ENCODE results near the gene PLA2G6.
"Not testable (repeated sequence)": the region's sequence is repeated elsewhere in the genome, so short reads cannot be mapped to it uniquely, and the experiment has no call there.

Gene PLA2G6

DNA sequence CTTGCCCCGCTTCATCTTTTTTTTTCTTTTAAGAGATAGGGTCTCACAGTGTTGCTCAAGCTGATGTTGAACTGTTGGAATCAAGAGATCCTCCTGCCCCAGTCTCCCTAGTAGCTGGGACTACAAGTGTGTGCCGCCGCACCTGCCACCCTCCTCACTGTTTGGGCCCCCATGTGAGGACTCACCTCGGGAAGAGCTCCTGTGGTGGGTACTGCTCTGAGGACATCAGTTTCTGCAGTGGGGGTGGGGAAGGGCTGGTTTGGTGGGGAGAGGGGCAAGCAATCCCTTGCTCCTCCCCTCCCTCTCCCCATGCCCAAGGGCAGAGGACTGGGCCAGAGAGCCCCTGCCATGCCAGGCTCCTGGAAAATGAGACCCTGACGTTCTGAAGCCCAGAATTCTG, 96.1 kb downstream of the PLA2G6 start:
- DNase-seq (ENCODE audit: low read depth, low spot score): no peak

DNA sequence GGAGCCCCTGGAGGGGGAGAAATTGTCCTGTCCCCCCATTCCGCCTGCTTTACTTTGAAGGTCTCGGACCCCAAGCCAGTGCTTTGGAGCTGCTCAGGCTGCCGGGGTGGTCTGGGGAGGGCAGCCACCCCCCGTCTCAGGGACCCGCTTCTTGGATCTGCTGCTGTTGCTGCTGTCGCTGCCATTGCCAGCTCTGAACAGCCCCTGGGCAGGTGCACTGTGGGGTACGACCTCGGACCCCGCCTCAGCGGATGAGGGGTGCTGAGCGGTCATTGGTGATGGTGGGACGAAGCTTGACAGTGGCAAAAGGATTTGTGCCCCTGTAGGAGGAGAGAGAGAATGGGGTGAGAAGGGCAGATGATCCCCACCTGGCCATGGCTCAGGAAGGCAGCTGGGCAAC, 96.6 kb downstream of the PLA2G6 start:
- no peak for DNase-seq (ENCODE audit: low read depth, low spot score)

DNA sequence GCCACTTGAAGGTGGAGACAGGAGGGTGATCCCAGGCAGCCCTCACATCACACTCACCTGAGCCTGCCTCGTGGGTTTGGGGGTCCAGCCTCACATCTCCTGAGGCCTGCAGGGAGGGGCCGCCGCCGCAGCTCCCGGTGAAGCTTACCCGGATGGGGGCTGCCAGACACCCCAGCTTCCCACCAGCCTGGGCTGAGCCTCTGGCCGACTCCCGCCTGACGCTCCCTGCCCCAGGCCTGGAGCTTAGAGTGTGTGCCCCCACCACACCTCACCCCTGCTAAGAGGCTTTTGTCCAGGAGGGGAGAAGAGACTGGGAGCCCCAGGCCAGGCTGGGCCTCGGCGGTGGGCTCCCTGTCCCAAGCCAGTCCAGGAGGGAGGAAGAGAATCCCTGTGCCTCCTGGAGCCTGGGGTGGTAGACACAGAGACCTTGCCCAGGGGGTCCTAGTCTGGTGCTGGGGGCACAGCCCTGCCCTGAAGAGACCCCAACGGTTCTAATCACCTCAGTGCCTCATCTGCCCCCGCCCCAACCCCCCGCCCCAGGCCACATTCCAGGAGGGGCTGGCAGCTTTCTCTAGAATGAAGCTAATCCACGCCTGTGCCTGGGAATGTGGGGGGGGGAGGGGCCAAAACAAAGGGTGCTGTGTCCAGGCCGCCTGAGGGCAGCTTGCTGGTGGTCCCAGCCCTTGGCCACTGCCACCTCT, 97.5 kb downstream of the PLA2G6 start, which contains the start of gene SLC16A8:
TSS of gene SLC16A8 (minus strand) at position 254 of the 701 bp plus-strand sequence. CDS start 1,311 bp downstream, outside the sequence.
- DNase-seq (ENCODE audit: low read depth, low spot score): no peak

DNA sequence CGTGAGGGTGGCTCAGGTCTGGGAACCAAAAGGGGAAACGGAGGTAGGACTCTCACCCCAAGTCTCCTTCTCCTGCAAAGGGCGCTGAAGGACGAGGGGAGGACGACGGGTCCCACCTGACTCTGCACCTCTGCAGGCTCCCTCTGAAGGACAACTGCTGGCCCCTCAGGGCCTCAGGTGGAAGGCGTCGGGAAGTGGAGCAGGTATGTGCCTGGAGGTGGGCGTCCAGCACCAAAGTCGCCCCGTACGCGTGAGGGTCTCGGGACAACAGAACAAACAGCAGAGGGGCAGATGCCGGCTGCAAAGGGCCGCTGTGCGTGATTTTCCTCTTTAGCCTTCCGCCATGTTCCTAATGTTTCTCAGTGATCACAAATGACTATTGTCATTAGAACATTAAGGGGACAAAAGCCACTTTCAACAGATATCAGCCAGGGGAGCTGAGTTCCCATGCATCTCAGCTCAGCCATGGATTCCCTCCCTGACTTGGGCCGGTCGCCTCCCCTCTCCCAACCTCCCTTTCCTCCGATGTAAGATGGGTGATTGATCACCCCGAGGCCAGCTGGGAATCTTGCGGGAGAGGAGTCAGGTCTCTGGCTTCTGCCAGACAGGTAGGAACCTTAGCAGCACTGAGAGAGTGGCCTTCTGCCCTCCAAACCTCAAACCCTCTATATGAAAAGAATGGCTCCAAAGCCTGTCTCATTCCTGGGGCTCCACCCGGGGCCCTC, 98.5 kb downstream of the PLA2G6 start:
- no peak for DNase-seq (ENCODE audit: low read depth, low spot score)

DNA sequence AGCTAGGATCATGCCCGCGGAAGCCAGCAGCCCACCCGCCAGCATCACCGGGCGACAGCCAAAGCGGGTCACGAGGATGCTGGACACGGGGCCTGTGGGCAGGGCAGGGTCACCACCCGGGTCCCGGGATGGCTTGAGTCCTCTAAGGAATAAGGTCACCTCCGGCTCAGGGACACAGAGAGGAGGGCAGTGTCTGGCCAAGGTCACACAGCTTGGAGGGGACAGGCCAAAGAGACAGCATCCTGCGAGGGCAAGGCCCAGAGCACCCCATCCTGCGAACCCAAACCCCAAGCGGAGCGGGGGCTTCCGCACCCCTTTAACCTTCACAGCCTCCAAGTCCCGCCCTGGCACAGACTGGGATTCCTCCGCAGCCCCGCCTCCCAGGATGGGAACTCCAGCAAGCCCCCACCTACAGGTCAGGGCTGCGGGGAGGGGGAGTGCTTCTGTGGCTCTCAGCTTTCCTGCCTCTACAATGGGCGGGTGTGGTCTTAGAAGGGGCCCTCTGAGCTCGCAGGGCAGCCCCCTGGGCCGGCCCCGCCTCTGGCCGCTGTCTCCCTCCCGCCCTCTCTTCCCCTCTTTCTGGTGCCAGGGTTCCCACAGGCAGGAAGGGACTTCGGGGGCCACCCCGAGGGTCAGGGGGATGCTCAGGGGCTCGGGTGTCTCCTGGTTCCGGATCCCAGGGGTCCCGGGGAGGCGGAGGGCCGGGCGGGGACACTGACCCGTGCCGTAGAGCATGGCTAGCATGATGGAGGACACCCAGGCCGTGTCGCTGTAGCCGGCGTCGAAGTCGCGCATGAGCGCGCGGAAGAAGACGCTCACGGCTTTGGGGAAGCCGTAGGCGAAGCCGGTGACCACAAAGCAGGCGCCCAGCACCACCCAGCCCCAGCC, 99.4 kb downstream of the PLA2G6 start:
- no peak for DNase-seq (ENCODE audit: low read depth, low spot score)

DNA sequence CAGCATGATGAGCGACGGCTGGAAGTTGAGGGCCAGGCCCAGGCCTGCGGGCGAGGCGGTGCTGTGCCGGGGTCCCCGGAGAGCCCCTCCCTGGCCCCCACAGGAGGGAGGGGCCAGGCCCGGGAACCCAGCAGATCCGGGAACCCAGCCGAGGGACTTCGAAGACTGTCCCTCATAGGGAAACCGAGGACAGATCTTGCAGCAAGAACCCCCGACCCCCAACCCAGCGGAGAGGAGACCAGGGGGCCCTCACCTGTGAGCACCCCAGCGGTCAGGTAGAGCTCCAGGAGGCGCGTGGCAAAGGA, 100.0 kb downstream of the PLA2G6 start:
- DNase-seq (ENCODE audit: low read depth, low spot score): no peak

DNA sequence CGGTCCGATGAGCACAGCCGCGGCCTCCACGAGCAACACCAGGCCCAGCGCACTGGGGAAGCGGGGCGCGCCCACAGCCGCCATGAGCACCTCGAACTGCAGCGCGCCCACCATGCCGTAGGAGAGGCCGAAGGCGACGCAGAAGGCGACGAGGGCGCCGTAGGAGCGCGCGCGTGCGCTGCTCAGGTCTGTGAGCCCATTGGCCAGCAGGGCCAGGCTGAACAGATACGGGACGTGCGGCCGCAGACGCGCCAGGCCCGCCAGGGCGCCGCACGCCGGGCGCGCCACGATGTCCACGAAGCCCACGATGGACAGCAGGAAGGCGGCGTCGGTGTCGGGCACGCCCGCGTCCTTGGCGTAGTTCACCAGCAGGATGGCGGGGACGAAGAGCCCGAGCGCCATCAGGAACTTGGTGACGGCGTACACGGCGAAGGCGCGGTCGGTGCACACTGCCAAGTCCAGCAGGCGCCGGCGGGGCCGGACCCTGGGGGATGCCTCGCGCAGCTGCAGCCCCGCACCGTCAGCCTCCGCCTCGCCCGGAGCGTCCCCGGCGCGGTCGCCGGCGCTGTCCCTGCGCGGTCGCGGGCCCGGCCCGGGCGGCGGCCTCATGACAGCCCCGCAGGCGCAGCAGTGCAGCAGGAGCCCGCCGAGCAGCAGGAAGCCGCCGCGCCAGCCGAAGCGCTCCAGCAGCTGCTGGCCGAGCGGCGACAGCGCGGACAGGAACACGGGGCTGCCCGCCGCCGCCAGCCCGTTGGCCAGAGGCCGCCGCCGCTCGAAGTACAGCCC, 100.6 kb downstream of the PLA2G6 start:
- DNase-seq (ENCODE audit: low read depth, low spot score): no peak

DNA sequence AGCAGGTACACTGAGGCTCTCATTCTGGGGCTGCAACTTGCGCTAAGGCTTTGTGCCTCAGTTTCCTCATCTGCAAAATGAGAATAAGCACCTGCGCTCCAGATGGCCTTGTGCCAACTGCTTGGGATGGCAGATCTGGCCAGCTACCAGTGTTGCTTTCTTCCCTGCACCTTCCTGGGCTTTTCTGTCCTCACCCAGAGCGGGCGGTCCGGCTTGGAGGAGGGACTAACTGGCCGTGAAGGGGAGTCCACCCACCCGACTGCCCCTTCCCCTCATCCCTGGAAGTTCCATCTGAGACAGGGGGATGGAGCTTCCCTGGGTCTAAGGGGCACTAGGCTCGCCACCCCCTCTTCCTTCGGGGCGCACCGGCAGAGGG, 101.2 kb downstream of the PLA2G6 start:
- DNase-seq (ENCODE audit: low read depth, low spot score): no peak

DNA sequence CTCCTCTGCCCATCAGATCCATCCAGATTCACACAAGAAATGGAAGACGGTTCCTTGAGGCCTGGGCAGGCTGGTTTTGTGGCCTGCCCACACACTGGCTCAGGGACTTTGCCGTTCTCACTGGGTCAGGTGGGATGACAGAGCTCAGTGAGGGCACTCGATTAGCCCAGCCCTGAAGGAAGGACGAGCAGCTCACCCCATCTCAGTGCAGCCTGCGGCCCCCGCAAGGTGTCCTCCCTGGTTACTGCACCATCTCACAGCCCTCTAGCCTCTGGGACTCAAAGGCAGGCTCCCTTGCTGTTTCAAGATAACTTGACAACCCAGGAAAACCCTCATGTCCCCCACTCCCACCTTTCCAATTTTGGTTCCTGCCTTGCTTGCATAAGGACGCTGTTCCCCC, 101.8 kb downstream of the PLA2G6 start:
- no peak for DNase-seq (ENCODE audit: low read depth, low spot score)

DNA sequence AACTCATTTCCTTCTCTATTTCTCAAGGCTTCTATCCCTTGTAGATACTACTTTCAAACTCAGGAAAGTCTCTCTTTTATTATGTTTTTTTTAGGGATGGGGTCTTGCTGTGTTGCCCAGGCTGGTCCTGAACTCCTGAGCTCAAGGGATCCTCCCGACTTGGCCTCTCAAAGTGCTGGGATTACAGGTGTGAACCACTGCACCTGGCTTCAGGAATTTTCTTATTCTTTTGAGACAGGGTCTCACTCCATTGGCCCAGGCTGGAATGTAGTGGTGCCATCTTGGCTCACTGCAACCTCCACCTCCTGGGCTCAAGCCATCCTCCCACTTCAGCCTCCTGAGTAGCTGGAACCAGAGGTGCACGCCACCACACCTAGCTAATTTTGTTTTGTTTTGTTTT, 102.4 kb downstream of the PLA2G6 start:
- not testable (repeated sequence) for DNase-seq (ENCODE audit: low read depth, low spot score)

DNA sequence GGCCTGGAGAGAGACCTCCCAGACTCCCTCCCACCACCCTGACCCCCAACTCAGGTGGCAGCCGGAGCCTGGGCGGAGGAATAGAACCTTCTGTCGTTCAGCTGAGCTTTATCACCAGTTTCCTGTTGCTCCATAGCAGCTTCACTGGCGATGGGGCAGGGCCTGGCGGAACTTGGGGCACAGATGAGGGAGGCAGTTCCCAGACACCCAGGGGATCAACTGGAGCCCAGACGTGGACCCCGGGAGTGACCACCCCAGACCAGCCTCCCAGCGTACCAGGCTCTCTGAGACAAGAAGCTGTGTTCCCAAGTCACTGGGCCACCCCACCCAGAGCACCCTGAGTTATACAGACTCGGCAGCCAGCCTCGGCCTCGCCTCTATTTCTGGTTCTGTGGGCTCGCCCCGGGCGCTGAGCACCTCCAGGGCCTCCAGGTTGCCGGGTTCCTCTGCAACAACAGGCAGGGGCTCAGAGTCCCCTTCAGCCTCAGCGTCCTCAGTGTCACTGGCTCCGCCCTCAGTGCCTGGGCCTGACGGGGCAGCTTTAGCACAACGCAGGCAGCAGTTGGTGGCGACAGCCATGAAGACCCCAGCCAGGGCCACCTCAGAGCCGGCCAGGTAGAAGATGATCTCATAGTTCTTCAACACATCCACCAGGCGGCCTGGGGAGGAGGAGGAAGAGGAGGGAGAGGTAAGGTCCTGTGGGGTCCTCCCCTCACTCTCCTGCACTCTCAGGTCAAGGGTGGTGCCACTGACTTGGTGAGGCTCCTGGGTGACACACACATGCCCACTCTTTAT, 103.4 kb downstream of the PLA2G6 start:
- no peak for DNase-seq (ENCODE audit: low read depth, low spot score)

DNA sequence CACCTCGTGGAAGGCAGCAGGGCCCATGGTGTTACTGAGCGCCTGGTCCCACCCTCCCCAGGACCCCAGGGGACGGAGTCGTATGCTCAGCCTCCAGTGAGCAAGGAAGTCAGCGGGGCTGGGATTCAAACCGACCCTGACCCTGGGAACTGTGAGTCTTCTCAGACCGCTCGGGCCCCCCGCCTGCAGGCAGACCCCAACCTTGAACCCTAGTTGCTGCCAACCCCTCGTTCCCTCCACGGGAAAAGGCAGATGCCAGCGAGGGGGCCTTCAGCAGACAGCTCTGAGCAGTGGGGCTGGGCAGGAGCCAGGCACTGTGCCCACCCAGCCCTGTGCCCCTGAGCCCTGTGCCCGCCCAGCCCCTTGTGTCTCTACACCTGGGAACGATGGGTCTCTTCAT, 104.0 kb downstream of the PLA2G6 start:
- no peak for DNase-seq (ENCODE audit: low read depth, low spot score)

DNA sequence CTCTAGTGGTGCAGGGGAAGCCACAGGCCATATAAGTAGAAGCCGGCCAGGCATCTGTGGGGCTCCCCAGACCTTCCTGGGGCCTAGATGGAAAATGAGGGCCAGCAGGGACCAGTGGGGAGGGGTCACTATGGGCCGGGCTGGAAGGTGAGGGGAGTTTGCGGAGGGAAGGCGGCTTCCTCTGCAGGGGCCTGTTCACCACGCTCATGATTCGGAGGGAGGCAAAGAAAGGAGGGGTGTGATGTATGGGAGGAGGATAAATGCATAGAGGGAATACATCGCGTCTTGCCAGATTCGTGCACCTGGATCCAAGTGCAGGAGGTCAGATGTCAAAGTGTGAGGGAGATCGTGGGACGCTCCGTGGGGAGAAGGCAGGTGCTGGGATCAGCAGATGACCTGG, 104.5 kb downstream of the PLA2G6 start:
- DNase-seq (ENCODE audit: low read depth, low spot score): no peak

DNA sequence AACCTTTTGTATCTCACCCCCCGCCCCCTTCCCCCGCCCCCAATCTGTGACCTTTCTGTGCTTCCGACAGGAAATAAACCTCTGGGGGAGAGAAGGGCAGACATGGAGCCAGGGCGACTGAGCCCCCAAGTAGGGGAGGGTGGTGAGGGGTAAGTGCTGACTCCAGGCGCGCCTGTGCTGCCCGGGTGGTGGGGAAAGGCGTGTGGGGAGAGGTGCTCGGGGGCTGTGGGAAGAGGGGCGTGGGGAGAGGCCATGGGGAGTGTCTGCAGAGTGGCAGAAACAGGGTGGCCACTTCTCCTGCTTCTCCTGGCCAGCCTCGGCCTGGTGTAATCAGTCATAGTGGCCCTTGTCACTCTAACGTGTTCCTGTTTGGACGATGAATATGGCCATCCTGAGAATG, 105.7 kb downstream of the PLA2G6 start:
- DNase-seq (ENCODE audit: low read depth, low spot score): no peak

DNA sequence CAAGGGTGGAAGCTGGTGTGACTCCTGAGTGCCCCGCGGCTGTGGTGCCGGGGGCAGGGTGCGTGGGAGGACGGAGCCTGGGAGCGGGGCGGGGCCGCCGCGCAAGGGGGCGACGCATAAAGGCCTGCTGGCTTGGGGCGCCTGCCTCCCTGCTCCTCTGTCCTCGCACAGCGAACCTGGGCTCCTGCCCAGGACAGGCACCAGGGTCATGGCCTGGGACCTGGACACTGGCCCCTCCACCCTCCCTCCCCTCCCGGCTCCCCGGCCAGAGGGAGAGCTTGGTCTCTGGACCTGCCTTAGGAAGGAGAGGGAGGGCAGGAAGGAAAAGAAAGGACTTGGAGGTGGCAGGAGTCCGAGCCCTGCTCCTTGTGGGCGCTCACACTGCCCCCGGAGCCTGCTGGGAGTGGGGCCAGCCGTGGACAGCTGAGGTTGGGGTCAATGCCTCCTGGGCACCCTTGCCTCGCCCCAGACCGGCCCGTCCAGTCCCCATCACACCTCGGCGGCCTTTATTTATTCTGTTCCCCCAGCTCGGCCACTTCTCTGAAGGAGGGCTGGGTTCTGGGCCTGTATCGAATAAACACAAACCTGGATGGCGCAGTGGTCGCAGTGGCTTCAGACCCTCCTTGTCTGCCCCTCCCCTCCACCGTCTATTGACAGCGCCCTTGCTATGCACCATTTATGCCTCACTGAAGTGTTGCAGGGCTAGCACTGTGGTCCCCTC, 106.4 kb downstream of the PLA2G6 start:
- no peak for DNase-seq (ENCODE audit: low read depth, low spot score)

DNA sequence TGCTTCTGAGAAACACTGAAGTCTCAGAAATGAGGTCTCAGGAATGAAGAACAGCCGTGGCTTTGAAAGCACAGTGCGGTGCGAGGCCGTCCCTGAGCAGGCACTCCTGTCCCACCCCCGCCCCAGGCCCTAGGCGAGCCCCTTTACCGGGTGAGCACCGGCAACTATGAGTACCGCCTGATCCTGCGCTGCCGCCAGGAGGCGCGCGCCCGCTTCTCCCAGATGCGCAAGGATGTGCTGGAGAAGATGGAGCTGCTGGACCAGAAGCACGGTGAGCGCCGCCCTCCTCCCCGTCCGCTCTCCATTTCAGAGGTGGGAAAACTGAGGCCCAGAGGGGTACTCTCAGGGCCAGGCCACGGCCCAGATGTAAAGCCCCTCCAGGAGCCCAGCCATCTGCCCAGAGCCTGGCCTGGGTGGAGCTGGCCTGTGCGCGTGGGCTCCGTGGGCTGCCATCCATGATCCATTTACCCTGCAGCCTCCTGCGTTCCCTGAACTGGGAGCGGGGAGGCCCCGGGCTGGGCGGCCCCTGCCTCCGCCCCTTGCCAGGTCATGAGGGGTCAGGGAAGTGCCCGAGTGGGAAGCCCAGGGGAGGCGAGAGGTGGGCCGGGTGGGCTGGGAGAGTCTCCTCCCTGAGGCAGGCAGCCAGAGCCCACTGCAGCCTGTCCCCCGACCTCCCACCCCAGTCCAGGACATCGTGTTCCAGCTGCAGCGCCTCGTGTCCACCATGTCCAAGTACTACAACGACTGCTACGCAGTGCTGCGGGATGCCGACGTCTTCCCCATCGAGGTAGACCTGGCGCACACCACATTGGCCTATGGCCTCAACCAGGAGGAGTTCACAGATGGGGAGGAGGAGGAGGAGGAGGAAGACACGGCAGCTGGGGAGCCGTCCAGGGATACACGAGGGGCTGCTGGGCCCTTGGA, 107.2 kb downstream of the PLA2G6 start:
- no peak for DNase-seq (ENCODE audit: low read depth, low spot score)

DNA sequence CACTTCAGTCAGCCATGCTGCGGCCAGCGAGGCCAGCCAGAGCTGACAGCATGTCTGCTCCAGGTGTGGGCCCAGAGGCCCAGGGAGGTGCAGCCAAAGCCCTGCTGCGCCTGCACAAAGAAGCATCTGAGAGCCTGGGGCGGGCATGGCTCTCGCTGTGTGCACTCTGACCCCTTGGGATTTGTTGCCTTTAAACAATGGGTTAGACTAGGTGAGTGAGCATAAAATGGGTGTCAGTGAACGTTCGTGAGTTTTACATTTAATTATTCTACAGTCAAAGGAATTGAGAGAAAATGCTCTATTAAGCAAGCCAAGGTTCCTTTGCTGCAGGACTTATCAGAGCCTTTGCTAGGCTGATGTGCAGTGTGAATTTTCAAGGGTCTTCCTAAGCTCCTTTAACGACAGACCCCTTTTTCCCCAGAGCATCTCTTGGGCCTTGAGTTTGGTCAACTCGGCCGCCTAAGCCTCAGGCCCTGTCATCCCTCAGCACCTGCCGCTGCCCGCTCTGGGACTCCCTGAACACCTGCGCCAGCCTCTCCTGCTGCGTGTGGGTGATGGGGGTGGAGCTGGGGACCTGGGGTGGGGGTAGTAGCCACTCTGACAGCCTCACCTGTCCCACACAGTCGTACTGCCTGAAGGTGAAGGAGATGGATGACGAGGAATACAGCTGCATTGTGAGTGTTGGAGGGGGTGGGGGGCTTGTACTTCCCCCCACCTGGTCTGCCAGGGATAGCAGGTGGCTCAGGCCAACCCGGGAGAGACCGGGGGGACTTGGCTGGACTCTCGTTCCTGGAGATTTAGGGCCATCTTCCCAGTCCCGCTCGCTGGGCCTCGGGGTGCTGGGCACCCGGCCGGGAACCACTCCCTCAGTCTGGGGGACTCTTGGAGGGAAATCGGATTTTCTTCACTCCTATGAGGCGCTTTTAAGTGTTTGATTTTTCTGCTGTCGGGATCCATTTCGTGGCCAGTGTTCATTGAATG, 108.2 kb downstream of the PLA2G6 start:
- DNase-seq (ENCODE audit: low read depth, low spot score): no peak
